ENCODE results near the gene FAM174B. TPM values are rescaled to one million over a fixed set of nuclear protein-coding genes. Genes with fewer than 3 reads are reported as not detected.

Gene FAM174B
- total and polyA plus RNA-seq, 2 experiments from 2014 or later = 15.0 to 21.8 TPM

DNA sequence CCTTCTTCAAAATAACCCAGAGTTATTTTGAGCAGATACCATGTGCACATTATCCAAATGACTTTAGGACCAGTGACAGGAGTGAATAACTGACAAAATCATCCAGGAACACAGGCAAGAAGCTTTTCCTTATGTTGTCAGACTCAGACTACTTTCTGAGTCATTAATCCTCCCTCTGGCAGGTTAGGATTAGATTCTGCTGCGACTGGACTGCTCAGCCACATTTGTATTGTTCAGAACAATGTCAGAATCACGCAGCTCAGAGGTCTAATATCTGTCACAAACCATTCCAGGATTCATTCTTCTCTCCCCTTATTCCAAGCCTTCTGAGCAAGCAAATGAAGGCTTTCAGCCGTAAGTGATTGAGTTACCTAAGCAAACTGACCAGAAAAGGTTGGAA is 34.8 kb upstream of the FAM174B start (continued):
- TF ChIP-seq, protein P1, sequence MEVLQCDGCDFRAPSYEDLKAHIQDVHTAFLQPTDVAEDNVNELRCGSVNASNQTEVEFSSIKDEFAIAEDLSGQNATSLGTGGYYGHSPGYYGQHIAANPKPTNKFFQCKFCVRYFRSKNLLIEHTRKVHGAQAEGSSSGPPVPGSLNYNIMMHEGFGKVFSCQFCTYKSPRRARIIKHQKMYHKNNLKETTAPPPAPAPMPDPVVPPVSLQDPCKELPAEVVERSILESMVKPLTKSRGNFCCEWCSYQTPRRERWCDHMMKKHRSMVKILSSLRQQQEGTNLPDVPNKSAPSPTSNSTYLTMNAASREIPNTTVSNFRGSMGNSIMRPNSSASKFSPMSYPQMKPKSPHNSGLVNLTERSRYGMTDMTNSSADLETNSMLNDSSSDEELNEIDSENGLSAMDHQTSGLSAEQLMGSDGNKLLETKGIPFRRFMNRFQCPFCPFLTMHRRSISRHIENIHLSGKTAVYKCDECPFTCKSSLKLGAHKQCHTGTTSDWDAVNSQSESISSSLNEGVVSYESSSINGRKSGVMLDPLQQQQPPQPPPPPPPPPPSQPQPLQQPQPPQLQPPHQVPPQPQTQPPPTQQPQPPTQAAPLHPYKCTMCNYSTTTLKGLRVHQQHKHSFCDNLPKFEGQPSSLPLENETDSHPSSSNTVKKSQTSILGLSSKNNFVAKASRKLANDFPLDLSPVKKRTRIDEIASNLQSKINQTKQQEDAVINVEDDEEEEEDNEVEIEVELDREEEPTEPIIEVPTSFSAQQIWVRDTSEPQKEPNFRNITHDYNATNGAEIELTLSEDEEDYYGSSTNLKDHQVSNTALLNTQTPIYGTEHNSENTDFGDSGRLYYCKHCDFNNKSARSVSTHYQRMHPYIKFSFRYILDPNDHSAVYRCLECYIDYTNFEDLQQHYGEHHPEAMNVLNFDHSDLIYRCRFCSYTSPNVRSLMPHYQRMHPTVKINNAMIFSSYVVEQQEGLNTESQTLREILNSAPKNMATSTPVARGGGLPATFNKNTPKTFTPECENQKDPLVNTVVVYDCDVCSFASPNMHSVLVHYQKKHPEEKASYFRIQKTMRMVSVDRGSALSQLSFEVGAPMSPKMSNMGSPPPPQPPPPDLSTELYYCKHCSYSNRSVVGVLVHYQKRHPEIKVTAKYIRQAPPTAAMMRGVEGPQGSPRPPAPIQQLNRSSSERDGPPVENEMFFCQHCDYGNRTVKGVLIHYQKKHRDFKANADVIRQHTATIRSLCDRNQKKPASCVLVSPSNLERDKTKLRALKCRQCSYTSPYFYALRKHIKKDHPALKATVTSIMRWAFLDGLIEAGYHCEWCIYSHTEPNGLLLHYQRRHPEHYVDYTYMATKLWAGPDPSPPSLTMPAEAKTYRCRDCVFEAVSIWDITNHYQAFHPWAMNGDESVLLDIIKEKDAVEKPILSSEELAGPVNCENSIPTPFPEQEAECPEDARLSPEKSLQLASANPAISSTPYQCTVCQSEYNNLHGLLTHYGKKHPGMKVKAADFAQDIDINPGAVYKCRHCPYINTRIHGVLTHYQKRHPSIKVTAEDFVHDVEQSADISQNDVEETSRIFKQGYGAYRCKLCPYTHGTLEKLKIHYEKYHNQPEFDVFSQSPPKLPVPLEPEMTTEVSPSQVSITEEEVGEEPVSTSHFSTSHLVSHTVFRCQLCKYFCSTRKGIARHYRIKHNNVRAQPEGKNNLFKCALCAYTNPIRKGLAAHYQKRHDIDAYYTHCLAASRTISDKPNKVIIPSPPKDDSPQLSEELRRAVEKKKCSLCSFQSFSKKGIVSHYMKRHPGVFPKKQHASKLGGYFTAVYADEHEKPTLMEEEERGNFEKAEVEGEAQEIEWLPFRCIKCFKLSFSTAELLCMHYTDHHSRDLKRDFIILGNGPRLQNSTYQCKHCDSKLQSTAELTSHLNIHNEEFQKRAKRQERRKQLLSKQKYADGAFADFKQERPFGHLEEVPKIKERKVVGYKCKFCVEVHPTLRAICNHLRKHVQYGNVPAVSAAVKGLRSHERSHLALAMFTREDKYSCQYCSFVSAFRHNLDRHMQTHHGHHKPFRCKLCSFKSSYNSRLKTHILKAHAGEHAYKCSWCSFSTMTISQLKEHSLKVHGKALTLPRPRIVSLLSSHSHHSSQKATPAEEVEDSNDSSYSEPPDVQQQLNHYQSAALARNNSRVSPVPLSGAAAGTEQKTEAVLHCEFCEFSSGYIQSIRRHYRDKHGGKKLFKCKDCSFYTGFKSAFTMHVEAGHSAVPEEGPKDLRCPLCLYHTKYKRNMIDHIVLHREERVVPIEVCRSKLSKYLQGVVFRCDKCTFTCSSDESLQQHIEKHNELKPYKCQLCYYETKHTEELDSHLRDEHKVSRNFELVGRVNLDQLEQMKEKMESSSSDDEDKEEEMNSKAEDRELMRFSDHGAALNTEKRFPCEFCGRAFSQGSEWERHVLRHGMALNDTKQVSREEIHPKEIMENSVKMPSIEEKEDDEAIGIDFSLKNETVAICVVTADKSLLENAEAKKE (CRISPR knock-in tag; IDR thresholded peaks at IDR 0.05) = no peak
- TF ChIP-seq CREB1 (CRISPR knock-in tag; IDR thresholded peaks at IDR 0.05; ENCODE audit: low read depth) (no peak), ZNF331 (CRISPR knock-in tag; IDR thresholded peaks at IDR 0.05; ENCODE audit: low read depth) (no peak), ZNF114 (CRISPR knock-in tag; IDR thresholded peaks at IDR 0.05) (no peak)

DNA sequence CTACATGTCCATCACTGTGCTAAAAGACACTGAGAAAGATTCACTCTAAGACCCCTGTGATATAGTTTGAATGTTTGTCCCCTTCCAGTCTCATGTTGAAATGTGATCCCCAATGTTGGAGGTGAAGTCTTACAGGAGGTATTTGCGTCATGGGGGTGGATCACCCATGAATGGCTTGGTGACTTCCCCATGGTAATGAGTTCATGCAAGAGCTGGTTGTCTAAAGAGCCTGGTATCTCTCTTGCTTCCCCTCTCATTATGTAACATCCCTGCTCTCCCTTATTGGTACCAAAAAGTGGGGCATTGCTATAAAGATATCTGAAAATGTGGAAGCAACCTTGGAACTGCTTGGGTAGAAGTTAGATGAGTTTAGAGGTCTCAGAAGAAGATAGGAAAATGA is 32.2 kb upstream of the FAM174B start:
- H3K4me3 ChIP-seq = no peak overlapping the region
- no peak for TF ChIP-seq NANOG (IDR thresholded peaks at IDR 0.05; ENCODE audit: borderline replicate concordance)
- H3K36me3 ChIP-seq (ENCODE audit: insufficient read depth) = no peaks in the 10 kb centered on the region
- H3K4me2 ChIP-seq = no peak overlapping the region
- no peak for DNase-seq (ENCODE audit: low spot score)
- H4K20me1 ChIP-seq (replicated peaks; ENCODE audit: insufficient read depth) = no peaks in the 10 kb centered on the region
- peaks cover 8% of the 10 kb centered on the region; the same call in 1 of the 2 replicates for H3K9me2 ChIP-seq (ENCODE audit: insufficient read depth)
- Mint-ChIP-seq H3K36me3 (ENCODE audit: low read depth) (peaks cover 25% of the 10 kb centered on the region), H3K4me1 (peaks cover 5% of the 10 kb centered on the region), H3K27ac (no peak overlapping the region), H3K4me3 (no peak overlapping the region), H3K9me3 (peaks cover 23% of the 10 kb centered on the region), H3K27me3 (ENCODE audit: insufficient read depth, low read depth, poor library complexity) (no peaks in the 10 kb centered on the region)
- no peaks in the 10 kb centered on the region for H3K27me3 ChIP-seq (ENCODE audit: insufficient read depth)
- no peaks in the 10 kb centered on the region for H3K79me2 ChIP-seq (replicated peaks; ENCODE audit: insufficient read depth)
- H2AFZ ChIP-seq = no peak overlapping the region
- H3K4me1 ChIP-seq (ENCODE audit: insufficient read depth) = no peaks in the 10 kb centered on the region
- H3K27ac ChIP-seq (ENCODE audit: low read depth) = no peak overlapping the region
- no peaks in the 10 kb centered on the region for H3F3A ChIP-seq (replicated peaks; ENCODE audit: low read depth)
- no peak for ATAC-seq

DNA sequence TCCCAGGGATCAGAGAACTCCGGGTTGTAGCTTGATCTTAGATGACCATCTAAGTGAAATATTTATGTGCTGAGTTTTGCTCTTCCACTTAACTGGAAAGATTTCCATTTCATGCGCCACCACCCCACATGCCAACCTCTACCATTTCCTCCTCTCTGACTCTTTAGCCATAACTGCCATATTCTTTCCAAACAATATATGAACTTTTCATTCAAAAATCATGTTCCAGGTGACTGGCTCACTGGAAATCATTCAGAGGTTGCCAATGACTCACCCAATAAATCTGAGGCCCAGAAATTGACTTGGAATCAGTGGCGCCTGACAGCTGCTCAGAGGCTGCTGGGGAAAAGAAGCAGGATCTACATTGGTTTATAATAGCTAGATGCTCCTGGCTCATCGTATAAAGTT is 31.6 kb upstream of the FAM174B start:
- Histone ChIP-seq H3K9me2 (ENCODE audit: insufficient read depth) (peaks cover 8% of the 10 kb centered on the region; the same call in 1 of the 2 replicates), H3K36me3 (ENCODE audit: insufficient read depth) (no peaks in the 10 kb centered on the region), H3K27me3 (ENCODE audit: insufficient read depth) (no peaks in the 10 kb centered on the region), H3K4me1 (ENCODE audit: insufficient read depth) (no peaks in the 10 kb centered on the region), H2AFZ (no peak overlapping the region), H3K79me2 (replicated peaks; ENCODE audit: insufficient read depth) (no peaks in the 10 kb centered on the region), H3K27ac (ENCODE audit: low read depth) (no peak overlapping the region), H4K20me1 (replicated peaks; ENCODE audit: insufficient read depth) (no peaks in the 10 kb centered on the region), H3K4me2 (no peak overlapping the region), H3K4me3 (no peak overlapping the region), H3F3A (replicated peaks; ENCODE audit: low read depth) (no peaks in the 10 kb centered on the region)
- peaks cover 25% of the 10 kb centered on the region for H3K36me3 Mint-ChIP-seq (ENCODE audit: low read depth)
- H3K27me3 Mint-ChIP-seq (ENCODE audit: insufficient read depth, low read depth, poor library complexity) = no peaks in the 10 kb centered on the region
- no peak for ATAC-seq
- no peak overlapping the region for H3K4me3 Mint-ChIP-seq
- no peak overlapping the region for H3K27ac Mint-ChIP-seq
- no peak for DNase-seq (ENCODE audit: low spot score)
- peaks cover 5% of the 10 kb centered on the region for H3K4me1 Mint-ChIP-seq
- peaks cover 23% of the 10 kb centered on the region for H3K9me3 Mint-ChIP-seq
- TF ChIP-seq, protein P2, sequence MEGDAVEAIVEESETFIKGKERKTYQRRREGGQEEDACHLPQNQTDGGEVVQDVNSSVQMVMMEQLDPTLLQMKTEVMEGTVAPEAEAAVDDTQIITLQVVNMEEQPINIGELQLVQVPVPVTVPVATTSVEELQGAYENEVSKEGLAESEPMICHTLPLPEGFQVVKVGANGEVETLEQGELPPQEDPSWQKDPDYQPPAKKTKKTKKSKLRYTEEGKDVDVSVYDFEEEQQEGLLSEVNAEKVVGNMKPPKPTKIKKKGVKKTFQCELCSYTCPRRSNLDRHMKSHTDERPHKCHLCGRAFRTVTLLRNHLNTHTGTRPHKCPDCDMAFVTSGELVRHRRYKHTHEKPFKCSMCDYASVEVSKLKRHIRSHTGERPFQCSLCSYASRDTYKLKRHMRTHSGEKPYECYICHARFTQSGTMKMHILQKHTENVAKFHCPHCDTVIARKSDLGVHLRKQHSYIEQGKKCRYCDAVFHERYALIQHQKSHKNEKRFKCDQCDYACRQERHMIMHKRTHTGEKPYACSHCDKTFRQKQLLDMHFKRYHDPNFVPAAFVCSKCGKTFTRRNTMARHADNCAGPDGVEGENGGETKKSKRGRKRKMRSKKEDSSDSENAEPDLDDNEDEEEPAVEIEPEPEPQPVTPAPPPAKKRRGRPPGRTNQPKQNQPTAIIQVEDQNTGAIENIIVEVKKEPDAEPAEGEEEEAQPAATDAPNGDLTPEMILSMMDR (conservative IDR thresholded peaks at IDR 0.05; ENCODE audit: low read depth in 2 of 2) = no peak
- TF ChIP-seq, protein P3, sequence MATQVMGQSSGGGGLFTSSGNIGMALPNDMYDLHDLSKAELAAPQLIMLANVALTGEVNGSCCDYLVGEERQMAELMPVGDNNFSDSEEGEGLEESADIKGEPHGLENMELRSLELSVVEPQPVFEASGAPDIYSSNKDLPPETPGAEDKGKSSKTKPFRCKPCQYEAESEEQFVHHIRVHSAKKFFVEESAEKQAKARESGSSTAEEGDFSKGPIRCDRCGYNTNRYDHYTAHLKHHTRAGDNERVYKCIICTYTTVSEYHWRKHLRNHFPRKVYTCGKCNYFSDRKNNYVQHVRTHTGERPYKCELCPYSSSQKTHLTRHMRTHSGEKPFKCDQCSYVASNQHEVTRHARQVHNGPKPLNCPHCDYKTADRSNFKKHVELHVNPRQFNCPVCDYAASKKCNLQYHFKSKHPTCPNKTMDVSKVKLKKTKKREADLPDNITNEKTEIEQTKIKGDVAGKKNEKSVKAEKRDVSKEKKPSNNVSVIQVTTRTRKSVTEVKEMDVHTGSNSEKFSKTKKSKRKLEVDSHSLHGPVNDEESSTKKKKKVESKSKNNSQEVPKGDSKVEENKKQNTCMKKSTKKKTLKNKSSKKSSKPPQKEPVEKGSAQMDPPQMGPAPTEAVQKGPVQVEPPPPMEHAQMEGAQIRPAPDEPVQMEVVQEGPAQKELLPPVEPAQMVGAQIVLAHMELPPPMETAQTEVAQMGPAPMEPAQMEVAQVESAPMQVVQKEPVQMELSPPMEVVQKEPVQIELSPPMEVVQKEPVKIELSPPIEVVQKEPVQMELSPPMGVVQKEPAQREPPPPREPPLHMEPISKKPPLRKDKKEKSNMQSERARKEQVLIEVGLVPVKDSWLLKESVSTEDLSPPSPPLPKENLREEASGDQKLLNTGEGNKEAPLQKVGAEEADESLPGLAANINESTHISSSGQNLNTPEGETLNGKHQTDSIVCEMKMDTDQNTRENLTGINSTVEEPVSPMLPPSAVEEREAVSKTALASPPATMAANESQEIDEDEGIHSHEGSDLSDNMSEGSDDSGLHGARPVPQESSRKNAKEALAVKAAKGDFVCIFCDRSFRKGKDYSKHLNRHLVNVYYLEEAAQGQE (IDR thresholded peaks at IDR 0.05; ENCODE audit: unreplicated experiment) = no peak
- TF ChIP-seq JUNB (IDR thresholded peaks at IDR 0.05; ENCODE audit: unreplicated experiment) (no peak), EZH2phosphoT487 (IDR thresholded peaks at IDR 0.05; ENCODE audit: unreplicated experiment) (no peak), STAT1 (IDR thresholded peaks at IDR 0.05; ENCODE audit: unreplicated experiment) (no peak), ZNF331 (CRISPR knock-in tag; IDR thresholded peaks at IDR 0.05; ENCODE audit: low read depth) (no peak)

Data from GM23338 (cell line).